ENCODE measurements around the gene FBRS.

DNA sequence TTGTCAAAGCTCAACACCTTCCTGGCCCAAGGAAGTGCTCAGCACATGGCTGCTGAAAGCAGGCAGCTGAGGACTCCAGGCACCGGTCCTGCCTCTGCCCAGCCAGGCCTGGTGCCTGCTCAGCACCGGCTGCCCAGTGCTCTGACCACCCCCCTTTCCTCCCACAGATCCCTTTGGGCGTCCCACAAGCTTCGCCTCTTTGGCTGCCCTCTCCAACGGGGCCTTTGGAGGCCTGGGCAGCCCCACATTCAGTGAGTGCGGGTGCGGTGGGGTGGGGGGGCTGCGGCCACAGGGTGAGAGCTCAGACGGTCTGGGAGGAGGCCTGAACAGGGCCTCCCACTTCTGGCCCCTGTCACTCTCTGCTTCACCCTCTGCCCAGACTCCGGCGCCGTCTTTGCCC is 10.2 kb downstream of the FBRS start:
- TF ChIP-seq, protein P1, sequence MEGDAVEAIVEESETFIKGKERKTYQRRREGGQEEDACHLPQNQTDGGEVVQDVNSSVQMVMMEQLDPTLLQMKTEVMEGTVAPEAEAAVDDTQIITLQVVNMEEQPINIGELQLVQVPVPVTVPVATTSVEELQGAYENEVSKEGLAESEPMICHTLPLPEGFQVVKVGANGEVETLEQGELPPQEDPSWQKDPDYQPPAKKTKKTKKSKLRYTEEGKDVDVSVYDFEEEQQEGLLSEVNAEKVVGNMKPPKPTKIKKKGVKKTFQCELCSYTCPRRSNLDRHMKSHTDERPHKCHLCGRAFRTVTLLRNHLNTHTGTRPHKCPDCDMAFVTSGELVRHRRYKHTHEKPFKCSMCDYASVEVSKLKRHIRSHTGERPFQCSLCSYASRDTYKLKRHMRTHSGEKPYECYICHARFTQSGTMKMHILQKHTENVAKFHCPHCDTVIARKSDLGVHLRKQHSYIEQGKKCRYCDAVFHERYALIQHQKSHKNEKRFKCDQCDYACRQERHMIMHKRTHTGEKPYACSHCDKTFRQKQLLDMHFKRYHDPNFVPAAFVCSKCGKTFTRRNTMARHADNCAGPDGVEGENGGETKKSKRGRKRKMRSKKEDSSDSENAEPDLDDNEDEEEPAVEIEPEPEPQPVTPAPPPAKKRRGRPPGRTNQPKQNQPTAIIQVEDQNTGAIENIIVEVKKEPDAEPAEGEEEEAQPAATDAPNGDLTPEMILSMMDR (IDR thresholded peaks at IDR 0.05), result no peak
- TF ChIP-seq POLR2A (IDR thresholded peaks at IDR 0.05) (no peak), POLR2AphosphoS5 (IDR thresholded peaks at IDR 0.05) (no peak), EP300 (IDR thresholded peaks at IDR 0.05) (no peak)

Measured in gastroesophageal sphincter (tissue), 3 donors.